ENCODE data around the gene AIF1L.

DNA sequence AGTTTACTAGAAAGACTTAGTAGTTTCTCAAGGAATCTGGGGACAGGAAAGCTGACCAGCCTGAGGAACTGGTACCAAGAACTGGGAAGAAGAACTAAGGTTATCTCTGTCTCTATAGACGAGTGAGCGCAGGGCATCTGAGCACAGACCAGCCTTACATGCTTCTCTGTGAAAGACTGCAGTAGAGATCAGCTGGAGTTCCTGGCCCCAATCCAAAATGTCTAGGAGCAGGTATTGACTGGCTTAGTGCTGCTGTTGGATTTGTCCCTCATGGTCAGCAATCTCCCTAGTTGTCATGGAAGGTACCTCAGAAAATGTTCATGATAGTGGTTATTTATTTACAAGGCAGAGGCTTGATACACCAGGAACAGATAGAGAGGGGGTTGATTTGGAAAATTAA lies 42.3 kb downstream of the AIF1L start:
- TF ChIP-seq CTCF (conservative IDR thresholded peaks at IDR 0.05) (no peak), ZFX (IDR thresholded peaks at IDR 0.05) (no peak)

Data from C4-2B (cell line).